Progenitor cell of endocrine pancreas (in vitro differentiated cells): ENCODE measurements around the gene GXYLT2. TPM values are rescaled to one million over a fixed set of nuclear protein-coding genes. Genes with fewer than 3 reads are reported as not detected.

Experiments
- DNase-seq: peaks from one replicate; pipeline ENCODE4 v3.0.0; 2021; ENCODE audit warnings: low spot score; ENCODE audit not compliant: unreplicated experiment
- H3K27ac Mint-ChIP-seq: 2 replicates; pipeline ENCODE4 v1.8.0; 2021; ENCODE audit warnings: mild to moderate bottlenecking, moderate library complexity, mixed read lengths
- H3K27me3 Mint-ChIP-seq: 2 replicates; pipeline ENCODE4 v1.8.0; 2021; ENCODE audit warnings: mixed read lengths
- H3K36me3 Mint-ChIP-seq: 2 replicates; pipeline ENCODE4 v1.8.0; 2022; ENCODE audit warnings: mixed read lengths; ENCODE audit not compliant: insufficient read depth
- H3K4me1 Mint-ChIP-seq: 2 replicates; pipeline ENCODE4 v1.8.0; 2021; ENCODE audit warnings: low read depth, mixed read lengths
- H3K4me3 Mint-ChIP-seq: 2 replicates; pipeline ENCODE4 v1.8.0; 2021; ENCODE audit warnings: low read depth, mild to moderate bottlenecking, moderate library complexity, mixed read lengths
- H3K9me3 Mint-ChIP-seq: 2 replicates; pipeline ENCODE4 v1.8.0; 2021; ENCODE audit warnings: low read depth, mixed read lengths
- CTCF ChIP-seq: fragments of 200-600 bp; sonication (generic); IDR thresholded peaks from one replicate; pipeline ENCODE4 v1.5.0; 2021; ENCODE audit warnings: antibody characterized with exemption, mild to moderate bottlenecking; ENCODE audit not compliant: unreplicated experiment
- total RNA-seq: library from RNA; stranded (reverse); gene quantifications from 2 replicates; pipeline ENCODE4 v1.2.1, GENCODE V29; 2021

GXYLT2 gene
- total RNA-seq, 1 donor from 2014 or later, result 6.0 TPM

- Mint-ChIP-seq H3K4me1 (no peaks in the 10 kb centered on the region), H3K4me3 (no peak overlapping the region), H3K36me3 (no peaks in the 10 kb centered on the region), H3K27me3 (no peaks in the 10 kb centered on the region), H3K27ac (no peak overlapping the region), H3K9me3 (no peaks in the 10 kb centered on the region)
- no peak for DNase-seq
- TF ChIP-seq CTCF, result no peak
These were observed 25.3 kb upstream of the GXYLT2 start for GRCh38 chr3:72862314-72863090.

- Mint-ChIP-seq H3K4me3 (no peak overlapping the region), H3K27me3 (peaks cover 6% of the 10 kb centered on the region), H3K4me1 (no peaks in the 10 kb centered on the region), H3K36me3 (no peaks in the 10 kb centered on the region), H3K9me3 (no peaks in the 10 kb centered on the region), H3K27ac (peak overlapping the region; percentile 20)
- TF ChIP-seq CTCF, result no peak
- no peak for DNase-seq
These were observed 15.7 kb upstream of the GXYLT2 start for GRCh38 chr3:72872183-72872582.

GRCh38 chr3:72887343-72887704 lies 522 bp upstream of the GXYLT2 start:
- H3K27me3 Mint-ChIP-seq, result peaks cover 3% of the 10 kb centered on the region
- no peaks in the 10 kb centered on the region for H3K36me3 Mint-ChIP-seq
- peaks cover 4% of the 10 kb centered on the region for H3K9me3 Mint-ChIP-seq
- no peak for DNase-seq
- TF ChIP-seq CTCF, result no peak
- peaks cover 21% of the 10 kb centered on the region for H3K4me1 Mint-ChIP-seq
- peak overlapping the region; percentile 65 for H3K27ac Mint-ChIP-seq
- H3K4me3 Mint-ChIP-seq, result peak overlapping the region; percentile 79

GRCh38 chr3:72888546-72889309 lies 882 bp downstream of the GXYLT2 start:
- no peaks in the 10 kb centered on the region for H3K9me3 Mint-ChIP-seq
- peaks cover 21% of the 10 kb centered on the region for H3K4me1 Mint-ChIP-seq
- H3K27ac Mint-ChIP-seq, result peak overlapping the region; percentile 83
- H3K4me3 Mint-ChIP-seq, result peak overlapping the region; percentile 74
- H3K27me3 Mint-ChIP-seq, result peaks cover 6% of the 10 kb centered on the region
- peak; percentile 26 for TF ChIP-seq CTCF
- H3K36me3 Mint-ChIP-seq, result no peaks in the 10 kb centered on the region
- no peak for DNase-seq

GRCh38 chr3:72889310-72890165 lies 1.7 kb downstream of the GXYLT2 start:
- Mint-ChIP-seq H3K4me3 (peak overlapping the region; percentile 74), H3K27me3 (peaks cover 6% of the 10 kb centered on the region), H3K36me3 (no peaks in the 10 kb centered on the region), H3K27ac (no peak overlapping the region), H3K9me3 (no peaks in the 10 kb centered on the region), H3K4me1 (peaks cover 21% of the 10 kb centered on the region)
- no peak for TF ChIP-seq CTCF
- no peak for DNase-seq
